Neural progenitor cell (in vitro differentiated cells): ENCODE data around the gene PCDHB13. TPM values are rescaled to one million over a fixed set of nuclear protein-coding genes. Genes with fewer than 3 reads are reported as not detected.
"Not testable (repeated sequence)": the region's sequence is repeated elsewhere in the genome, so short reads cannot be mapped to it uniquely, and the experiment has no call there.

Experiments used
- DNase-seq: peaks from one replicate; pipeline ENCODE4 v3.0.0-alpha.2; 2016; ENCODE audit warnings: low spot score
- H2AFZ ChIP-seq: fragments of 200-600 bp; sonication (generic); replicated peaks from 2 replicates; pipeline ENCODE4 v1.6.1; 2016; ENCODE audit warnings: antibody characterized with exemption
- H3F3A ChIP-seq: fragments of 200-600 bp; sonication (generic); 2 replicates; pipeline ENCODE4 v1.6.1; 2016; ENCODE audit warnings: antibody characterized with exemption, low read depth
- H3K27ac ChIP-seq: fragments of 200-600 bp; sonication (generic); 2 replicates; pipeline ENCODE4 v1.5.1; 2016; ENCODE audit warnings: mild to moderate bottlenecking
- H3K27me3 ChIP-seq: fragments of 200-600 bp; sonication (generic); 2 replicates; pipeline ENCODE4 v1.6.1; 2016; ENCODE audit warnings: mild to moderate bottlenecking, moderate library complexity
- H3K36me3 ChIP-seq: fragments of 200-600 bp; sonication (generic); 2 replicates; pipeline ENCODE4 v1.5.1; 2016
- H3K4me1 ChIP-seq: fragments of 200-600 bp; sonication (generic); 2 replicates; pipeline ENCODE4 v1.6.1; 2016; ENCODE audit warnings: mixed run types
- H3K4me2 ChIP-seq: fragments of 200-600 bp; sonication (generic); 2 replicates; pipeline ENCODE4 v1.6.1; 2016
- H3K4me3 ChIP-seq: fragments of 200-600 bp; sonication (generic); 2 replicates; pipeline ENCODE4 v1.5.1; 2016
- H3K79me2 ChIP-seq: fragments of 200-600 bp; sonication (generic); 2 replicates; pipeline ENCODE4 v1.6.1; 2016; ENCODE audit warnings: low read depth
- H3K9ac ChIP-seq: fragments of 200-600 bp; sonication (generic); 2 replicates; pipeline ENCODE4 v1.6.1; 2016
- H3K9me3 ChIP-seq: fragments of 200-600 bp; sonication (generic); 2 replicates; pipeline ENCODE4 v1.5.1; 2016; ENCODE audit warnings: low read depth
- H4K20me1 ChIP-seq: fragments of 200-600 bp; sonication (generic); 2 replicates; pipeline ENCODE4 v1.6.1; 2016; ENCODE audit warnings: low read depth
- H3K27ac Mint-ChIP-seq: 3 replicates; pipeline ENCODE4 v1.8.0; 2021; ENCODE audit warnings: mixed read lengths
- H3K27me3 Mint-ChIP-seq: 2 replicates; pipeline ENCODE4 v1.8.0; 2022; ENCODE audit warnings: low read depth, mild to moderate bottlenecking, inconsistent platforms, moderate library complexity, mixed read lengths; ENCODE audit not compliant: insufficient read depth
- H3K36me3 Mint-ChIP-seq: 3 replicates; pipeline ENCODE4 v1.8.0; 2021; ENCODE audit warnings: mixed read lengths
- H3K4me1 Mint-ChIP-seq: 3 replicates; pipeline ENCODE4 v1.8.0; 2021; ENCODE audit warnings: mixed read lengths
- H3K4me3 Mint-ChIP-seq: 3 replicates; pipeline ENCODE4 v1.8.0; 2021; ENCODE audit warnings: mild to moderate bottlenecking, moderate library complexity, mixed read lengths
- H3K9me3 Mint-ChIP-seq: 3 replicates; pipeline ENCODE4 v1.8.0; 2020; ENCODE audit warnings: mixed read lengths
- CTCF ChIP-seq: fragments of 200-600 bp; sonication (generic); IDR thresholded peaks from 2 replicates; pipeline ENCODE4 v1.5.1; 2017; ENCODE audit warnings: antibody characterized with exemption, mild to moderate bottlenecking
- EZH2 ChIP-seq: fragments of 200-600 bp; sonication (generic); IDR thresholded peaks from 2 replicates; pipeline ENCODE4 v1.6.1; 2017; ENCODE audit warnings: antibody characterized with exemption, mild to moderate bottlenecking, moderate library complexity
- EZH2phosphoT487 ChIP-seq: fragments of 200-600 bp; sonication (generic); IDR thresholded peaks from 2 replicates; pipeline ENCODE4 v1.6.1; 2017; ENCODE audit warnings: antibody characterized with exemption
- total RNA-seq: library from RNA; depleted of rRNA; stranded (reverse); fragments of >200 nt; gene quantifications from 2 replicates; pipeline ENCODE4 v1.2.3, GENCODE V29; 2015; ENCODE audit warnings: low replicate concordance

PCDHB13 gene
- total RNA-seq, 1 donor from 2014 or later: 2.4 TPM

GRCh38 chr5:141175933-141176332 lies 37.8 kb upstream of the PCDHB13 start:
- no peak for DNase-seq
- peaks cover 6% of the 10 kb centered on the region for H3K27me3 Mint-ChIP-seq
- no peaks in the 10 kb centered on the region for H3K9me3 ChIP-seq

GRCh38 chr5:141177577-141178191 lies 36.0 kb upstream of the PCDHB13 start, which contains the start of gene PCDHB8:
Gene PCDHB8, plus strand, starts transcription at chr5:141177790. Its CDS starts 245 bp downstream, at chr5:141178035.
- H3K4me1 Mint-ChIP-seq, H3K4me2 ChIP-seq, H2AFZ ChIP-seq, H3K79me2 ChIP-seq, H4K20me1 ChIP-seq, H3K36me3 ChIP-seq, H3K27me3 ChIP-seq, H3F3A ChIP-seq, H3K9ac ChIP-seq, H3K27me3 Mint-ChIP-seq, H3K27ac ChIP-seq, H3K36me3 Mint-ChIP-seq, H3K9me3 ChIP-seq, H3K27ac Mint-ChIP-seq, H3K4me3 Mint-ChIP-seq, H3K4me3 ChIP-seq, H3K4me1 ChIP-seq: not testable (repeated sequence)
- peak; percentile 7 for DNase-seq
- peaks cover 28% of the 10 kb centered on the region for H3K9me3 Mint-ChIP-seq

More at GRCh38 chr5:141175933-141176332, 37.8 kb upstream of the PCDHB13 start:
- Histone ChIP-seq H3K27ac (no peak overlapping the region), H3K27me3 (no peaks in the 10 kb centered on the region), H3K79me2 (no peaks in the 10 kb centered on the region), H3K4me2 (no peak overlapping the region), H4K20me1 (no peaks in the 10 kb centered on the region), H3F3A (no peaks in the 10 kb centered on the region), H3K36me3 (no peaks in the 10 kb centered on the region), H3K9ac (no peak overlapping the region), H3K4me3 (no peak overlapping the region), H2AFZ (no peak overlapping the region), H3K4me1 (no peaks in the 10 kb centered on the region)
- Mint-ChIP-seq H3K4me1 (no peaks in the 10 kb centered on the region), H3K27ac (no peak overlapping the region), H3K4me3 (no peak overlapping the region), H3K9me3 (peaks cover 21% of the 10 kb centered on the region), H3K36me3 (no peaks in the 10 kb centered on the region)
- TF ChIP-seq EZH2 (no peak), EZH2phosphoT487 (no peak), CTCF (no peak)

GRCh38 chr5:141179371-141179770 lies 34.3 kb upstream of the PCDHB13 start:
- H3K4me3 Mint-ChIP-seq, H4K20me1 ChIP-seq, H3K4me1 Mint-ChIP-seq, H3K9me3 ChIP-seq, H3K4me2 ChIP-seq, H3K4me3 ChIP-seq, H3K4me1 ChIP-seq, H3K27me3 ChIP-seq, DNase-seq, H3K79me2 ChIP-seq, H2AFZ ChIP-seq, H3K27ac Mint-ChIP-seq, H3K9ac ChIP-seq, H3F3A ChIP-seq, H3K36me3 ChIP-seq, H3K36me3 Mint-ChIP-seq, H3K27me3 Mint-ChIP-seq, H3K27ac ChIP-seq: not testable (repeated sequence)
- H3K9me3 Mint-ChIP-seq: peaks cover 25% of the 10 kb centered on the region

GRCh38 chr5:141179876-141180275 lies 33.8 kb upstream of the PCDHB13 start:
- not testable (repeated sequence) for H3K9ac ChIP-seq, H3K4me1 ChIP-seq, H4K20me1 ChIP-seq, H3K27ac ChIP-seq, H3K4me3 ChIP-seq, H3F3A ChIP-seq, H3K4me1 Mint-ChIP-seq, H3K79me2 ChIP-seq, H3K27me3 ChIP-seq, H2AFZ ChIP-seq, H3K27me3 Mint-ChIP-seq, H3K4me2 ChIP-seq, H3K4me3 Mint-ChIP-seq, DNase-seq, H3K36me3 ChIP-seq, H3K27ac Mint-ChIP-seq, H3K9me3 ChIP-seq
- H3K36me3 Mint-ChIP-seq: peaks cover 11% of the 10 kb centered on the region
- H3K9me3 Mint-ChIP-seq: peaks cover 30% of the 10 kb centered on the region

GRCh38 chr5:141180313-141180712 lies 33.4 kb upstream of the PCDHB13 start:
- peaks cover 6% of the 10 kb centered on the region for H3K27me3 Mint-ChIP-seq
- H3K4me1 Mint-ChIP-seq: no peaks in the 10 kb centered on the region
- H3K9me3 ChIP-seq: no peaks in the 10 kb centered on the region
- H3K36me3 Mint-ChIP-seq: peaks cover 14% of the 10 kb centered on the region
- no peaks in the 10 kb centered on the region for H3K27me3 ChIP-seq
- H3K27ac ChIP-seq: no peak overlapping the region
- no peaks in the 10 kb centered on the region for H3K36me3 ChIP-seq
- peaks cover 33% of the 10 kb centered on the region for H3K9me3 Mint-ChIP-seq
- H4K20me1 ChIP-seq: no peaks in the 10 kb centered on the region
- no peak for DNase-seq
- no peak overlapping the region for H3K27ac Mint-ChIP-seq
- H3K9ac ChIP-seq: no peak overlapping the region
- H3K4me2 ChIP-seq: no peak overlapping the region
- no peaks in the 10 kb centered on the region for H3K4me1 ChIP-seq
- H2AFZ ChIP-seq: no peak overlapping the region
- H3F3A ChIP-seq: no peaks in the 10 kb centered on the region
- H3K79me2 ChIP-seq: no peaks in the 10 kb centered on the region
- no peak overlapping the region for H3K4me3 Mint-ChIP-seq
- TF ChIP-seq EZH2phosphoT487: no peak
- no peak for TF ChIP-seq CTCF
- TF ChIP-seq EZH2: no peak
- H3K4me3 ChIP-seq: no peak overlapping the region
